Measurements from ENCODE around the gene WDFY2. TPM values are rescaled to one million over a fixed set of nuclear protein-coding genes. Genes with fewer than 3 reads are reported as not detected.
"Not testable (repeated sequence)": the region's sequence is repeated elsewhere in the genome, so short reads cannot be mapped to it uniquely, and the experiment has no call there.

WDFY2 gene
- total RNA-seq, 1 donor from 2014 or later, result 43.0 TPM

DNA sequence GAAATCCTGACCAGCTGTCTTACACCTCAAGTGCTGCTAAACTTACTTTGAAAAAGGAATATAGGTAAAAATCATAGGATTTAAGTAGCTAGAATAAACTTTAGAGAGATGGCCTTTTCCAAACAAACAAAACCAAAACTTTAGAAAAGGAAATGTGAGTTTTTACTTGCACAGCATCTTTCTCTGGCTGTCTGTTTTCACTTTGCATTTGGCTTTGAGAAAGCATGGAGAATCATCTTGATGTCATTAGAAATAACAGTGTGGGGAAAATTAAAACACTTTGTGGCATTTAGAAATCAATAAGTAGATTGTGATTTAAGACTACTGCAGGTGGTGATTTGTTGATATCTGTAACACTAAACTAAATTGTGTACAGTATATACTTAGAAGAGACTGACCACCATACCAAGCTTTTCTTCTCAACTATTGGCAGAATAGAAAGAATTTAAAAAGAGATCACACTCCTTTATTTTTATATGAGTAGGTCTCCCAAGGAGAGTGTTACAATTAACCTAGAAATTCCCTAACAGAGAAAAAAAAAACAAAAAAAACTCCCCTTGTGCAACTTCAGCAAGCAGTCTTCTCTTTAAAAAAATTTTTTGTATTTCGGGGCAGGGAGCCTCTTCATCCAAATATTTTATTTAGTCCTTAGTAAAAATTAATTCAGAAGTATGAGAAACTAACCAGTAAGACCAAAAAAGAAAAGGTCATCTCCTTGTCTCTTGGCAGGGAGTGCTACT lies 6.1 kb downstream of the WDFY2 start:
- TF ChIP-seq, protein P1, sequence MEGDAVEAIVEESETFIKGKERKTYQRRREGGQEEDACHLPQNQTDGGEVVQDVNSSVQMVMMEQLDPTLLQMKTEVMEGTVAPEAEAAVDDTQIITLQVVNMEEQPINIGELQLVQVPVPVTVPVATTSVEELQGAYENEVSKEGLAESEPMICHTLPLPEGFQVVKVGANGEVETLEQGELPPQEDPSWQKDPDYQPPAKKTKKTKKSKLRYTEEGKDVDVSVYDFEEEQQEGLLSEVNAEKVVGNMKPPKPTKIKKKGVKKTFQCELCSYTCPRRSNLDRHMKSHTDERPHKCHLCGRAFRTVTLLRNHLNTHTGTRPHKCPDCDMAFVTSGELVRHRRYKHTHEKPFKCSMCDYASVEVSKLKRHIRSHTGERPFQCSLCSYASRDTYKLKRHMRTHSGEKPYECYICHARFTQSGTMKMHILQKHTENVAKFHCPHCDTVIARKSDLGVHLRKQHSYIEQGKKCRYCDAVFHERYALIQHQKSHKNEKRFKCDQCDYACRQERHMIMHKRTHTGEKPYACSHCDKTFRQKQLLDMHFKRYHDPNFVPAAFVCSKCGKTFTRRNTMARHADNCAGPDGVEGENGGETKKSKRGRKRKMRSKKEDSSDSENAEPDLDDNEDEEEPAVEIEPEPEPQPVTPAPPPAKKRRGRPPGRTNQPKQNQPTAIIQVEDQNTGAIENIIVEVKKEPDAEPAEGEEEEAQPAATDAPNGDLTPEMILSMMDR (IDR thresholded peaks at IDR 0.05; ENCODE audit: partially characterized antibody, unreplicated experiment), result no peak
- peaks cover 35% of the 10 kb centered on the region for H3K4me1 Mint-ChIP-seq (ENCODE audit: low read depth, unreplicated experiment)
- H3K9me3 Mint-ChIP-seq (ENCODE audit: unreplicated experiment), result peaks cover under 1% of the 10 kb centered on the region
- H3K27ac Mint-ChIP-seq (ENCODE audit: unreplicated experiment), result no peak overlapping the region
- no peak overlapping the region for H3K4me3 Mint-ChIP-seq (ENCODE audit: unreplicated experiment)
- no peaks in the 10 kb centered on the region for H3K36me3 Mint-ChIP-seq (ENCODE audit: unreplicated experiment)
- DNase-seq, result no peak
- peaks cover under 1% of the 10 kb centered on the region for H3K27me3 Mint-ChIP-seq (ENCODE audit: unreplicated experiment)

DNA sequence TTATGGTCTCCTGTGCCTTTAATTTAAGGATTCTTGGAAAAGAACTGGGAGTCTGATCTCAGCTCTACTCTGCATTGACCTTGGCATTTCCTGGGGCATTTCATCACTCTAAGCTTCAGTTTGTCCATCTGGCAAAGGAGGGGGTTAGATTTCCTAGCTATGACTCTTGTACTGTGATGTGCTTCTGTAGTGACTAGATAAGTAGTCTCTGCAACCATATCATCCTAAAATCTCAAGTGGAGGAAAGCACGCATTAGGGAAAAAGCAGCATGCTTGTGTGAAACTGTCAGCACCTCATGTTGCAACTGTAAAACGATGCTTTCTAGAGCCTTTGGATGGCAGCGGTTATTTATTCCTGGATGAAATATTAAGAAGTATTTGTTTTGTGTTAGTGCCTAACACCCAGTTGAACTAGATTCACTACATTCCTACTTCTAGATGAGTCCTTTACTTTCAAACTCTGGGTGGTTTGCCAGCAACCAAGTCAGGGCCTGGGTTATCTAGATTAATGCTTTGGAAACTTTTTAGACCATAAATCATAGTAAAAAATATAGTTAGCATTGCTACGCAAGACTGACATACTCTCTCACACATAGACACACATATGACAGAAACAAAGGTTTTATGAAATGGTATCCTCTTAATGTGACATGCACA lies 6.8 kb downstream of the WDFY2 start:
- no peak overlapping the region for H3K27ac Mint-ChIP-seq (ENCODE audit: unreplicated experiment)
- TF ChIP-seq, protein P1 (IDR thresholded peaks at IDR 0.05; ENCODE audit: partially characterized antibody, unreplicated experiment), result no peak
- H3K27me3 Mint-ChIP-seq (ENCODE audit: unreplicated experiment), result no peaks in the 10 kb centered on the region
- H3K4me1 Mint-ChIP-seq (ENCODE audit: low read depth, unreplicated experiment), result peaks cover 33% of the 10 kb centered on the region
- no peak for DNase-seq
- H3K9me3 Mint-ChIP-seq (ENCODE audit: unreplicated experiment), result no peaks in the 10 kb centered on the region
- H3K36me3 Mint-ChIP-seq (ENCODE audit: unreplicated experiment), result no peaks in the 10 kb centered on the region
- no peak overlapping the region for H3K4me3 Mint-ChIP-seq (ENCODE audit: unreplicated experiment)

DNA sequence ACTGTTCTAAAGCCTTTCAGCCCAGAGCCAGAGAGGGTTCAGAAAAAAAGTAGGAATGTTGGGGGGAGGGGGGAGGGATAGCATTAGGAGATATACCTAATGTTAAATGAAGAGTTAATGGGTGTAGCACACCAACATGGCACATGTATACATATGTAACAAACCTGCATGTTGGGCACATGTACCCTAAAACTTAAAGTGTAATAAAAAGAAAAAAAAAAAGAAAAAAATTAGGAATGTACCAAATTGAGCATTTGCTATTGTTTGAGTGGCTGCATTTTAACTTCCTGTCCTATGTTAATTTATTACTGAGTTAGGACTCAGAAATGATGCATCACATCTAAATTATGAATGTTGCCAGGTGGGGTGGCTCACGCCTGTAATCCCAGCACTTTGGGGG lies 7.7 kb downstream of the WDFY2 start:
- peaks cover 32% of the 10 kb centered on the region for H3K4me1 Mint-ChIP-seq (ENCODE audit: low read depth, unreplicated experiment)
- not testable (repeated sequence) for H3K27me3 Mint-ChIP-seq (ENCODE audit: unreplicated experiment); H3K4me3 Mint-ChIP-seq (ENCODE audit: unreplicated experiment); H3K27ac Mint-ChIP-seq (ENCODE audit: unreplicated experiment); DNase-seq; H3K36me3 Mint-ChIP-seq (ENCODE audit: unreplicated experiment); H3K9me3 Mint-ChIP-seq (ENCODE audit: unreplicated experiment)

DNA sequence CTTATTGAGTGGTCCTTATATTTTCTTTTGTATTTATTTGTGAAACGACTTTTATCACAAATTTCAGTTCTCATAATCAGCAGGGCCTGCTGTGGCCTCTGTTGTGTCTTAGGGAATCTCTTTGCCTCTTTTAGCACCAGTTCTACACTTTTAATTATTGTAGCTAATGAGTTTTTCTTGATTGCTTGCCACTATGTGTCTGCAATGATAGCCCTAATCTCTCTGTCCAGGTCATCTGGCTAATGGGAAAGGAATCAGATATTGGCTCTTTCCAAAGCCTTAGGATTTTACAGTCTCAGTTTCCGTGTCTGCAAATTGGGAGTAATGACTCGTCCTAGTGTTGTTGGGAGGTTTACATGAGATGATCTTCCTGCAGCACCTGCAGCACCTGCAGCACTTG lies 10.2 kb downstream of the WDFY2 start:
- TF ChIP-seq, protein P1 (IDR thresholded peaks at IDR 0.05; ENCODE audit: partially characterized antibody, unreplicated experiment), result no peak
- Mint-ChIP-seq H3K36me3 (ENCODE audit: unreplicated experiment) (no peaks in the 10 kb centered on the region), H3K4me3 (ENCODE audit: unreplicated experiment) (no peak overlapping the region), H3K27ac (ENCODE audit: unreplicated experiment) (no peak overlapping the region), H3K4me1 (ENCODE audit: low read depth, unreplicated experiment) (peaks cover 28% of the 10 kb centered on the region), H3K27me3 (ENCODE audit: unreplicated experiment) (peaks cover 1% of the 10 kb centered on the region), H3K9me3 (ENCODE audit: unreplicated experiment) (no peaks in the 10 kb centered on the region)
- DNase-seq, result no peak

DNA sequence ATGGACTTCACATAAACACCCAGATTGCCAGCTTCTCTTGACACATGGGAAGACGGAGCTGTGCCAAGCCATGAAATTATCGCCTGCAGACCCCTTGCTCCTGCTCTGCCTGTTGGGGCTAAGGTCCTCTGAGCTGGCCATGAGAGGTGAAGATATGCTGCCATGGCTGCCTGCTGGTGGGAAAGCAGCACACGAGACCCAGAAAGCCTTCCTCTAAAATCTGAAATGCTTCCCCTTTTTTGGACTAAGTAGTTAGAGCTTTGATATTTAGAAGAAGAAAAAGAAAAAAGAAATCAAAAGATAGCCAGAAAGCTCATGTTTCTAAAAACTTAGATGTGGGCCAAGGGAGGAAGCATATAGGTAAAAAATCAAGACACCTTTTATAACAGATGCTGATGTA lies 11.2 kb downstream of the WDFY2 start:
- H3K27ac Mint-ChIP-seq (ENCODE audit: unreplicated experiment), result no peak overlapping the region
- no peaks in the 10 kb centered on the region for H3K9me3 Mint-ChIP-seq (ENCODE audit: unreplicated experiment)
- H3K36me3 Mint-ChIP-seq (ENCODE audit: unreplicated experiment), result no peaks in the 10 kb centered on the region
- H3K4me3 Mint-ChIP-seq (ENCODE audit: unreplicated experiment), result no peak overlapping the region
- peaks cover 22% of the 10 kb centered on the region for H3K4me1 Mint-ChIP-seq (ENCODE audit: low read depth, unreplicated experiment)
- TF ChIP-seq, protein P1 (IDR thresholded peaks at IDR 0.05; ENCODE audit: partially characterized antibody, unreplicated experiment), result no peak
- no peak for DNase-seq
- H3K27me3 Mint-ChIP-seq (ENCODE audit: unreplicated experiment), result peaks cover 1% of the 10 kb centered on the region

Measured in glutamatergic neuron (in vitro differentiated cells).